Colonic mucosa (tissue), 4 donors: ENCODE measurements around the gene C12orf56. TPM values are rescaled to one million over a fixed set of nuclear protein-coding genes. Genes with fewer than 3 reads are reported as not detected.
"Not testable (repeated sequence)": the region's sequence is repeated elsewhere in the genome, so short reads cannot be mapped to it uniquely, and the experiment has no call there.

ENCODE experiments used
- DNase-seq: peaks from one replicate; pipeline ENCODE4 v3.0.0-alpha.2; 2020
- H3K27ac ChIP-seq: fragments of 200-600 bp; one replicate; pipeline ENCODE4 v1.8.0; 2021
- H3K27me3 ChIP-seq: fragments of 200-600 bp; one replicate; pipeline ENCODE4 v1.8.0; 2021
- H3K36me3 ChIP-seq: fragments of 200-600 bp; one replicate; pipeline ENCODE4 v1.8.0; 2021
- H3K4me1 ChIP-seq: fragments of 200-600 bp; one replicate; pipeline ENCODE4 v1.8.0; 2021; ENCODE audit warnings: mild to moderate bottlenecking
- H3K4me3 ChIP-seq: fragments of 200-600 bp; one replicate; pipeline ENCODE4 v1.8.0; 2021
- H3K9ac ChIP-seq, 2 donors: one replicate each; pipeline ENCODE4 v1.7.0; 2013; ENCODE audit warnings: control low read depth in 2 of 2, low read depth in 2 of 2, low read length in 2 of 2
- H3K9me3 ChIP-seq: fragments of 200-600 bp; one replicate; pipeline ENCODE4 v1.8.0; 2021
- CTCF ChIP-seq: fragments of 200-600 bp; IDR thresholded peaks from one replicate; pipeline ENCODE4 v1.8.0; 2022; ENCODE audit warnings: antibody characterized with exemption, mild to moderate bottlenecking
- intact Hi-C: fragments of 100-400 bp; cut with DNase I; formaldehyde crosslinking; loops from one replicate; pipeline ENCODE4 v1.14.1; 2022
- total RNA-seq, 2 donors: library from RNA; stranded (reverse); fragmentation: NEBNext Ultra II Directional in 1 of 2; extraction: Animal tissue kit (Norgen Biotek cat#: 25700) in 1 of 2; gene quantifications; one replicate each; pipeline ENCODE4 v1.2.1, GENCODE V29; 2021
- donor health status: healthy.
- donor health status: DM: no; HTN: no; CAD: no.
- donor health status: DM: no; HTN: no; CAD: no.

C12orf56 gene
- total RNA-seq, 2 donors from 2014 or later = 0.74 to 0.77 TPM

GRCh38 chr12:64320611-64321010 lies 69.9 kb downstream of the C12orf56 start:
- no peak for DNase-seq
- Histone ChIP-seq H3K27ac (no peak overlapping the region), H3K9me3 (no peaks in the 10 kb centered on the region), H3K9ac (no peak overlapping the region), H3K4me3 (no peak overlapping the region), H3K4me1 (no peaks in the 10 kb centered on the region), H3K36me3 (no peaks in the 10 kb centered on the region), H3K27me3 (no peaks in the 10 kb centered on the region)
- intact Hi-C loops = no loop called here
- TF ChIP-seq CTCF = no peak

DNA sequence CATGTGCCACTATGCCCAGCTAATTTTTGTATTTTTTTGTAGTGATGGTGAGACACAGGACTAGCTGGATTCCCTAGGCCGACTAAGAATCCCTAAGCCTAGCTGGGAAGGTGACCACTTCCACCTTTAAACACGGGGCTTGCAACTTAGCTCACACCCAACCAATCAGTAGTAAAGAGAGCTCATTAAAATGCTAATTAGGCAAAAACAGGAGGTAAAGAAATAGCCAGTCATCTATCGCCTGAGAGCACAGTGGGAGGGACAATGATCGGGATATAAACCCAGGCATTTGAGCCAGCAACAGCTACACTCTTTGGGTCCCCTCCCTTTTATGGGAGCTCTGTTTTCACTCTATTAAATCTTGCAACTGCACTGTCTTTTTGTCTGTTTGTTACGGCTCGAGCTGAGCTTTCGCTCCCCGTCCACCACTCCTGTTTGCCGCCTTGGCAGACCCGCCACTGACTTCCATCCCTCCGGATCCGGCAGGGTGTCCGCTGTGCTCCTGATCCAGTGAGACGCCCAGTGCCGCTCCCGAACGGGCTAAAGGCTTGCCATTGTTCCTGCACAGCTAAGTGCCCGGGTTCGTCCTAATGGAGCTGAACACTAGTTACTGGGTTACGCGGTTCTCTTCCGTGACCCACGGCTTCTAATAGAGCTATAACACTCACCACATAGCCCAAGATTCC lies 70.9 kb downstream of the C12orf56 start:
- H3K4me1 ChIP-seq, H3K36me3 ChIP-seq, H3K9me3 ChIP-seq, intact Hi-C loops, H3K27me3 ChIP-seq, H3K4me3 ChIP-seq, H3K9ac ChIP-seq, H3K27ac ChIP-seq, DNase-seq: not testable (repeated sequence)

DNA sequence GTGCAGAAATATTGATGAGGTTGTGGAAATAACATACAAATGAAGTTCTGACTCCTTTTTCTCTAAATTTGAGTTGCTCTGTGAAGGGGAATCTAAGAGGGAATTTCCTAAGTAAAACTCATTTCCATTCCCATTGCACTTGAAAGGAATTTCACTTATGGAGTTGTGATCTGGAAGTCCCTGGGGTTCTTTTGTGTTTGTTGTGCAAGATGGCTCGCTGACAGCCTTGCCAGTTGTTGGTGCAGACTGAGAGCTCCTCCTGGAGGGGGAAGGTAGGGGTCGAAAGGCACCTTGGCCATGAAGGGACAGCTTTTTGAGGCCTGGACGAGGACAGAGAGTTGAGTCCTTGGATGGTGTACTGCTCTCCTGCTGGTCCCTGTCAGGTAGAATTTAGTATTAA lies 72.0 kb downstream of the C12orf56 start:
- Histone ChIP-seq H3K9me3 (no peaks in the 10 kb centered on the region), H3K27ac (no peak overlapping the region), H3K9ac (no peak overlapping the region), H3K4me1 (no peaks in the 10 kb centered on the region), H3K36me3 (no peaks in the 10 kb centered on the region), H3K27me3 (no peaks in the 10 kb centered on the region), H3K4me3 (no peak overlapping the region)
- no peak for DNase-seq
- intact Hi-C loops = no loop called here
- TF ChIP-seq CTCF = no peak

GRCh38 chr12:64311877-64312276 lies 78.7 kb downstream of the C12orf56 start:
- H3K27me3 ChIP-seq = no peaks in the 10 kb centered on the region
- DNase-seq = no peak
- H3K4me1 ChIP-seq = no peaks in the 10 kb centered on the region
- H3K9me3 ChIP-seq = no peaks in the 10 kb centered on the region
- TF ChIP-seq CTCF = no peak
- no peak overlapping the region for H3K27ac ChIP-seq
- H3K36me3 ChIP-seq = no peaks in the 10 kb centered on the region
- H3K4me3 ChIP-seq = no peak overlapping the region
- H3K9ac ChIP-seq = no peak overlapping the region
- intact Hi-C loops = no loop called here

- Histone ChIP-seq H3K4me1 (no peaks in the 10 kb centered on the region), H3K27ac (no peak overlapping the region), H3K4me3 (no peak overlapping the region), H3K36me3 (no peaks in the 10 kb centered on the region), H3K9me3 (no peaks in the 10 kb centered on the region), H3K9ac (no peak overlapping the region), H3K27me3 (no peaks in the 10 kb centered on the region)
- intact Hi-C loops = no loop called here
- TF ChIP-seq CTCF = no peak
- no peak for DNase-seq
These were observed 86.0 kb downstream of the C12orf56 start for GRCh38 chr12:64304571-64304970.

- intact Hi-C loops = no loop called here
- Histone ChIP-seq H3K9ac (no peak overlapping the region), H3K4me3 (no peak overlapping the region), H3K9me3 (no peaks in the 10 kb centered on the region), H3K27ac (no peak overlapping the region), H3K27me3 (no peaks in the 10 kb centered on the region), H3K4me1 (no peaks in the 10 kb centered on the region), H3K36me3 (no peaks in the 10 kb centered on the region)
- no peak for TF ChIP-seq CTCF
- no peak for DNase-seq
These were observed 90.9 kb downstream of the C12orf56 start for GRCh38 chr12:64299628-64300027.
